Measurements from ENCODE around the gene KIAA1671.

KIAA1671 gene

GRCh38 chr22:24978308-24978707 lies 25.8 kb downstream of the KIAA1671 start:
- TF ChIP-seq CTCF (IDR thresholded peaks at IDR 0.05; ENCODE audit: low read length, missing control alignments) = no peak
- DNase-seq (ENCODE audit: low read depth) = no peak

GRCh38 chr22:24981066-24981465 lies 28.6 kb downstream of the KIAA1671 start:
- DNase-seq (ENCODE audit: low read depth) = no peak
- TF ChIP-seq CTCF (IDR thresholded peaks at IDR 0.05; ENCODE audit: low read length, missing control alignments) = no peak
- no peak overlapping the region for H3K4me3 ChIP-seq (replicated peaks; ENCODE audit: low read depth, low read length)

More at GRCh38 chr22:24978308-24978707, 25.8 kb downstream of the KIAA1671 start:
- H3K4me3 ChIP-seq (replicated peaks; ENCODE audit: low read depth, low read length) = no peak overlapping the region

- no peak overlapping the region for H3K4me3 ChIP-seq (replicated peaks; ENCODE audit: low read depth, low read length)
- DNase-seq (ENCODE audit: low read depth) = no peak
- TF ChIP-seq CTCF (IDR thresholded peaks at IDR 0.05; ENCODE audit: low read length, missing control alignments) = no peak
Measured at GRCh38 chr22:24981656-24982055, 29.1 kb downstream of the KIAA1671 start.

- TF ChIP-seq CTCF (IDR thresholded peaks at IDR 0.05; ENCODE audit: low read length, missing control alignments) = no peak
- no peak for DNase-seq (ENCODE audit: low read depth)
- no peak overlapping the region for H3K4me3 ChIP-seq (replicated peaks; ENCODE audit: low read depth, low read length)
Measured at GRCh38 chr22:24982301-24983056, 30.0 kb downstream of the KIAA1671 start.

GRCh38 chr22:24983151-24983550 lies 30.6 kb downstream of the KIAA1671 start:
- no peak for TF ChIP-seq CTCF (IDR thresholded peaks at IDR 0.05; ENCODE audit: low read length, missing control alignments)
- no peak for DNase-seq (ENCODE audit: low read depth)
- no peak overlapping the region for H3K4me3 ChIP-seq (replicated peaks; ENCODE audit: low read depth, low read length)

GRCh38 chr22:24984122-24984521 lies 31.6 kb downstream of the KIAA1671 start:
- no peak for DNase-seq (ENCODE audit: low read depth)
- TF ChIP-seq CTCF (IDR thresholded peaks at IDR 0.05; ENCODE audit: low read length, missing control alignments) = no peak
- no peak overlapping the region for H3K4me3 ChIP-seq (replicated peaks; ENCODE audit: low read depth, low read length)

- peak overlapping the region; percentile 31 for H3K4me3 ChIP-seq (replicated peaks; ENCODE audit: low read depth, low read length)
- TF ChIP-seq CTCF (IDR thresholded peaks at IDR 0.05; ENCODE audit: low read length, missing control alignments) = no peak
- DNase-seq (ENCODE audit: low read depth) = peak; percentile 98
Measured at GRCh38 chr22:24985826-24986214, 33.3 kb downstream of the KIAA1671 start.
